Measurements from ENCODE around the gene GAA.
"Not testable (repeated sequence)": the region's sequence is repeated elsewhere in the genome, so short reads cannot be mapped to it uniquely, and the experiment has no call there.

GAA gene

GRCh38 chr17:80084773-80085172 is 16.6 kb upstream of the GAA start:
- DNase-seq = no peak

GRCh38 chr17:80086081-80086480 is 15.3 kb upstream of the GAA start:
- DNase-seq = no peak

- no peak for DNase-seq
These were observed 14.8 kb upstream of the GAA start for GRCh38 chr17:80086616-80087015.

GRCh38 chr17:80087346-80088265 is 13.8 kb upstream of the GAA start:
- no peak for DNase-seq

GRCh38 chr17:80089762-80090161 is 11.6 kb upstream of the GAA start:
- DNase-seq = no peak

DNA sequence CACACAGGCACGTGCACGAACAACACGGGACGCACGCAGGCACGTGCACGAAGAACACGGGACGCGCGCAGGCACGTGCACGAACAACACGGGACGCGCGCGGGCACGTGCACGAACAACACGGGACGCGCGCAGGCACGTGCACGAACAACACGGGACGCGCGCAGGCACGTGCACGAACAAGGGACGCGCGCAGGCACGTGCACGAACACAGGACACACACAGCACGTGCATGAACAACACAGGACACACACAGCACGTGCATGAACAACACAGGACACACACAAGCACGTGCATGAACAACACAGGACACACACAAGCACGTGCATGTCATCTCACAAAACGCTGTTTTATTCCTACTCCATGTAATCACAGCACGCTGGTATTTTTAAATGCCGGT is 11.2 kb upstream of the GAA start:
- not testable (repeated sequence) for DNase-seq

DNA sequence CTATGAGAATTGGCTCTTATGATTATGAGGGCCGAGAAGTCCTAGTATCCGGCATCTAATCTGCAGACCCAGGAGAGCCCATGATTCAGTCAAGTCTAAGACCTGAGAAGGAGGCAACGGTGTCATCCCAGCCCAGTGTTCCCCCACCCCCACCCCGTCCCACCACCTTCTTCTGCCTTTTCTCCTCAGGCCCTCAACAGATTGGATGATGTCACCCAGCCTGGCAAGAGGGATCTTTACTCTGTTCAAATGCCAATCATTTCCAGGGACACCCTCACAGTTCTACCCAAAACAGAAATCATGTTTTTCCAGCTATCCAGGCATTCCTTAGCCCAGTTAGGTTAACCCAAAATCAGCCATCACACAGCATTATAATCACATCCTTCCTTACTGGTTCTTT is 10.0 kb upstream of the GAA start:
- DNase-seq = no peak

DNA sequence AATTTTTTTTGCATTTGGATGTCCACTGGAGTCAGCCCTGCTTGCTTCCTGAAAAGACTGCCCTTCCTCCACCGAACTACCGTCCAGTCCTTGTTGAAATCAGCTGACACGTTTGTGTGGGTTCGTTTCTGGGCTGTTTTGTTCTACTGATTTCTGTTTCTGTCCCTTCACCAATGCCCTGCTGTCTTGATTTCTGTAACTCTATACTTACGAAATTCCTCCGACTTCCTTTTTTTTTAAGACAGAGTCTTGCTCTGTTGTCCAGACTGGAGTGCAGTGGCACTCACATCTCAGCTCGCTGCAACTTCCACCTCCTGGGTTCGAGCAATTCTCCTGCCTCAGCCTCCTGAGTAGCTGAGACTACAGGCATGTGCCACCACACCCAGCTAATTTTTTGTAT is 8.4 kb upstream of the GAA start:
- no peak for DNase-seq

DNA sequence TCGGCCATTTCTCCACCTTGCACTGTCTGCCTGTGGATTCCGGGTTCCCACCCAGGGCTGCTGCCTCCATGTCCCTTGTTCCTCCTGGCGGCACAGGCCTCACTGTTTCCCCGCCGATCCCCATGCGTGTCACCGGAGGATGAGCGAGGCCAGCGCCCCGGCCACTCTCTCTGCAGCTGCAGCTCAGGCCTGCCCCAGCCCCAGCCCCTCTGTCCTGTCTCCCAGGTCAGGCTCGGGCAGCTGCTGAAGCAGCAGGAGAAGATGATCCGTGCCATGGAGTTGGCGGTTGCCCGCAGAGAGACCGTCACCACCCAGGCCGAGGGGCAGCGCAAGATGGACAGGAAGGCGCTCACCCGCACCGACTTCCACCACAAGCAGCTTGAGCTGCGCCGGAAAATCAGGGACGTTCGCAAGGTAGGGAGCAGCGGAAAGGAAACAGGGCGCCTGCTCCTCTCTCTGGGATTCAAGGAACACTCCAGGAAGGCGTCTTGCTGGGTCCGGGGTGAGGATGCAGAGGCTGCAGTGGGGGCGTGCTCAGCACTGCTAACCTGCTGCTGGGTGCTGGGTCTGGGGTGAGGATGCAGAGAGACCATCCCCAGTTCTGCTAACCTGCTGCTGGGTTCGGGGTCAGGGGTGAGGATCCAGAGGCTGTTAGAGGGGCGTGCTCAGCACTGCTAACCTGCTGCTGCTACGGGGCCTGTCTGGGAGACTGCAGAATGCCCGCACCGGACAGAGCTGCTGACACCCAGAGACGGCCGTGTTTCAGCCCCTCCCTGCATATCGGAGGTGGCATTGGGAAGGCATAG is 6.1 kb upstream of the GAA start:
- DNase-seq = no peak

GRCh38 chr17:80095844-80096475 is 5.4 kb upstream of the GAA start:
- DNase-seq = no peak

DNA sequence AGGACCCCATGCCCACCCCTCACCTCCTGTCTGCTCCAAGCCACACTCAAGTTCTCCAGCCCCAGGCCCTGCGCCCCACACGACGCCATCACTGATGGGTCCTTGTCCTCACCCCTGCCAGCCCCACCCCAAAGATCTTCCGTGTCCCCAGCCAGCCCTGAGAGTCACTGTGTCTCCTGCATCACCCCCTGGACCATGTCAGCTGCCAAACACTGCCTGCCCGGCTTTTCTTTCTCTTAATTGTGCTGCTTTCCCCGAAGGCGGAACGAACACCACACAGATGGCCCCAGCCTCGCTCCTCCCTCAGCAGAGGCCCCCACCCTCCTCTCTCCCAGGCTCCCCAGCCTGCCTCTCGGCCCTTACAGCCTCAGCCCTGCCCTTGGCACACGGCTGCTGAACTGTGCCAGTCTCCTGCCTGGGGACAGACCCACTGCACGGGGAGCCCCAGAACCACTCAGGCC is 4.8 kb upstream of the GAA start:
- no peak for DNase-seq

DNA sequence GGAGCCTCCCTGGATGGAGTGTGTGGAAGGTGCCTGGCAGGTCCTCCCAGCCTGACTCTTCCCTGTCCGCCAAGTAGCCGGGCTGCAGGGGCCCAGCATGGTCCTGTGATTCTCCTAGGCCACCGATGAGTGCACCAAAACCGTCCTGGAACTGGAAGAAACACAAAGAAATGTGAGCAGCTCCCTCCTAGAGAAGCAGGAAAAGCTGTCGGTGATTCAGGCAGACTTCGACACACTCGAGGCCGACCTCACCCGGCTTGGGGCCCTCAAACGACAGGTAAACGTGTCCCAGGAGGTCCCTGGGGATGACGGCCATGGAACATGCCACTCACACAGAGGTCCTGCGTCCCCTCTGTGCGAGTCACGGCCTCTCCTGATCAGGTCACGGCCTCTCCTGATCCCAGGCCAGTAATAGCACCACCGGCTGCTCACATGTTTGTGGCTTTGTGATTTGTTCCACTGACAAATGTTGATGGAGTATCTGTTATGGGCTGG is 4.2 kb upstream of the GAA start:
- DNase-seq = no peak

DNA sequence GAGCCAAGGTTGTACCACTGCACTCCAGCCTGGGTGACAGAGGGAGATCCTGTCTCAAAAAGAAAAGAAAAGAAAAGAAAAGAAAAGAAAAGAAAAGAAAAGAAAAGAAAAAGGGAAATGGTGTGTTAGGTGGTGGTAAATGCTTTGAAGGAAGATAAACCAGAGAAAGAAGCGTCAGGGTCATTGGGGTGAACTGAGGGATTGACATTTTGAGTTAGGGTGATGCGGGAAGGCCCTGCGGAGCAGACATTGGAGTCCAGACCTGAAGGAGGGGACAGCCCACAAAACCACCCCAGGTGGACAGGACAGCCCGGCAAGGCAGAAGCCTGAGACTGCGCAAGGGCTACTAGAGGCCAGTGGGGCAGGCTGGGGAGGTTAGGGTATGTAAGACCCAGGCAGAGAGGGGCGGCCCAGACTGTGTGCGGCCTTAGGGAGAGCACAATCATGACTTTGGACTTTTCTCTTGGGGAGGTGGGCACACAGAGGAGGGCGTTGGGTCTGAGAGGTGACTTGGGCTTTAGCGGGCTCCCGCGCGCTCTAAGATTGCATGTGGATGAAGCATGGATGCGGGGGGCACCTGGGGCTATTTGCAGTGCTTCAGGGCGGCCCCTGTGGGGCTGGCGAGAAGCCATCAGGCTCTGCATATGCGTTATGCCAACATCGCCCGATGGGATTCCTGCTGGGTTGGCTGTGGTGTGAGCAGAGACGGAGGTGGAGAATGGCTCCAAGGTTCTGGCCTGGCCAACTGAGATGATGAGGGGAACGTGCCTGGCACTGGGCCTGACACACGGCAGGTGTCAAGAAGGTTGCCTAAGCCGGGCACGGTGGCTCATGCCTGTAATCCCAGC is 3.3 kb upstream of the GAA start:
- no peak for DNase-seq

DNA sequence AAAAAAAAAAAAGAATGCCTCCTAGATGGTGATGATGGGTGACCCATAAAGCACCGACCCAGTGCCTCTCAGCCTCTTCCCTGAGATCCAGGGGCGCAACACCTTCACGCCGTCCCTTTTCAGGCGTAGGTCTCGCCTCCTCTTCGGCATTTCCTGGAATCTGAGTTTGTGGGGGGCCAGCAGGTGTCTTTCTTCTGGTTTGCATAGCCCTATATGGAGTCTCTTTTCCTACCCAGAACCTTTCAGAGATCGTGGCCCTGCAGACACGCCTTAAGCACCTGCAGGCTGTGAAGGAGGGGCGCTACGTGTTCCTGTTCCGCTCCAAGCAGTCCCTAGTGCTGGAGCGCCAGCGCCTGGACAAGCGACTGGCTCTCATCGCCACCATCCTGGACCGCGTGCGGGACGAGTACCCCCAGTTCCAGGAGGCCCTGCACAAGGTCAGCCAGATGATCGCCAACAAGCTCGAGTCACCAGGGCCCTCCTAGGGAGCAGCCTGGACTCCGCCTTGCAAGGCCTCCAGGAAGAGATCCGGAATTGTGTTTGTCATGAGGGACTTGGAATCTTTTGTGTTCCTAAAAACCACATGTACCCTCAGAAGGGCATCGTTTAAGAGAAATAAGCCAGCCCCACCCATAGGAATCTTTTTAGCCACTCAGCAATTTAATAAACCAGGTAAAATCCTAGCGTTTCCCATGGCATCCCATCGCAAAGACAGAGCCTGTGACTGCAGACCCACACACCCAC is 1.9 kb upstream of the GAA start:
- DNase-seq = no peak

DNA sequence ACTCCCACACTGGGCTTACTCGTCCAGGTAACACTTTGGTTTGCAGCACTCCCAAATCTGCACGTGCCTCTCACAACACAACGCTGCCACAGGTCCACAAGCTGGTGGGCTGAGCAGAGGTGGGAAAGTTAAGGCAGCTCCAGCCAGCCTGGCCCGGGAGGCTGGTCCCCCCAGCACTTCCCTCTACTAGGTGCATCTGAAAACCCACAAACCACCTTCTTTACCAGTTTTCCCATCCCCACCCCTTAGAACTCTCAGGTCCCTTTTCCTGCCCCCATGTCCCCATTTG is 1.4 kb upstream of the GAA start:
- no peak for DNase-seq

- DNase-seq = no peak
These were observed 724 bp downstream of the GAA start for GRCh38 chr17:80101946-80102663.

DNA sequence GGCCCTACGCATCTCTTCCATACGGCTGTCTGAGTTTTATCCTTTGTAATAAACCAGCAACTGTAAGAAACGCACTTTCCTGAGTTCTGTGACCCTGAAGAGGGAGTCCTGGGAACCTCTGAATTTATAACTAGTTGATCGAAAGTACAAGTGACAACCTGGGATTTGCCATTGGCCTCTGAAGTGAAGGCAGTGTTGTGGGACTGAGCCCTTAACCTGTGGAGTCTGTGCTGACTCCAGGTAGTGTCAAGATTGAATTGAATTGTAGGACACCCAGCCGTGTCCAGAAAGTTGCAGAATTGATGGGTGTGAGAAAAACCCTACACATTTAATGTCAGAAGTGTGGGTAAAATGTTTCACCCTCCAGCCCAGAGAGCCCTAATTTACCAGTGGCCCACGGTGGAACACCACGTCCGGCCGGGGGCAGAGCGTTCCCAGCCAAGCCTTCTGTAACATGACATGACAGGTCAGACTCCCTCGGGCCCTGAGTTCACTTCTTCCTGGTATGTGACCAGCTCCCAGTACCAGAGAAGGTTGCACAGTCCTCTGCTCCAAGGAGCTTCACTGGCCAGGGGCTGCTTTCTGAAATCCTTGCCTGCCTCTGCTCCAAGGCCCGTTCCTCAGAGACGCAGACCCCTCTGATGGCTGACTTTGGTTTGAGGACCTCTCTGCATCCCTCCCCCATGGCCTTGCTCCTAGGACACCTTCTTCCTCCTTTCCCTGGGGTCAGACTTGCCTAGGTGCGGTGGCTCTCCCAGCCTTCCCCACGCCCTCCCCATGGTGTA is 1.5 kb downstream of the GAA start:
- DNase-seq = no peak

DNA sequence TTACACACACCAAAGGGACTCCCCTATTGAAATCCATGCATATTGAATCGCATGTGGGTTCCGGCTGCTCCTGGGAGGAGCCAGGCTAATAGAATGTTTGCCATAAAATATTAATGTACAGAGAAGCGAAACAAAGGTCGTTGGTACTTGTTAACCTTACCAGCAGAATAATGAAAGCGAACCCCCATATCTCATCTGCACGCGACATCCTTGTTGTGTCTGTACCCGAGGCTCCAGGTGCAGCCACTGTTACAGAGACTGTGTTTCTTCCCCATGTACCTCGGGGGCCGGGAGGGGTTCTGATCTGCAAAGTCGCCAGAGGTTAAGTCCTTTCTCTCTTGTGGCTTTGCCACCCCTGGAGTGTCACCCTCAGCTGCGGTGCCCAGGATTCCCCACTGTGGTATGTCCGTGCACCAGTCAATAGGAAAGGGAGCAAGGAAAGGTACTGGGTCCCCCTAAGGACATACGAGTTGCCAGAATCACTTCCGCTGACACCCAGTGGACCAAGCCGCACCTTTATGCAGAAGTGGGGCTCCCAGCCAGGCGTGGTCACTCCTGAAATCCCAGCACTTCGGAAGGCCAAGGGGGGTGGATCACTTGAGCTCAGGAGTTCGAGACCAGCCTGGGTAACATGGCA is 2.2 kb downstream of the GAA start:
- no peak for DNase-seq

DNA sequence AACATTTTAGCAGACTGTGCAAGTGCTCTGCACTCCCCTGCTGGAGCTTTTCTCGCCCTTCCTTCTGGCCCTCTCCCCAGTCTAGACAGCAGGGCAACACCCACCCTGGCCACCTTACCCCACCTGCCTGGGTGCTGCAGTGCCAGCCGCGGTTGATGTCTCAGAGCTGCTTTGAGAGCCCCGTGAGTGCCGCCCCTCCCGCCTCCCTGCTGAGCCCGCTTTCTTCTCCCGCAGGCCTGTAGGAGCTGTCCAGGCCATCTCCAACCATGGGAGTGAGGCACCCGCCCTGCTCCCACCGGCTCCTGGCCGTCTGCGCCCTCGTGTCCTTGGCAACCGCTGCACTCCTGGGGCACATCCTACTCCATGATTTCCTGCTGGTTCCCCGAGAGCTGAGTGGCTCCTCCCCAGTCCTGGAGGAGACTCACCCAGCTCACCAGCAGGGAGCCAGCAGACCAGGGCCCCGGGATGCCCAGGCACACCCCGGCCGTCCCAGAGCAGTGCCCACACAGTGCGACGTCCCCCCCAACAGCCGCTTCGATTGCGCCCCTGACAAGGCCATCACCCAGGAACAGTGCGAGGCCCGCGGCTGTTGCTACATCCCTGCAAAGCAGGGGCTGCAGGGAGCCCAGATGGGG is 3.1 kb downstream of the GAA start:
- DNase-seq = no peak
